Measurements from ENCODE around the gene AGK.
A peak's percentile ranks its signal among the peaks of the same experiment; 100 is the strongest.
"Not testable (repeated sequence)": the region's sequence is repeated elsewhere in the genome, so short reads cannot be mapped to it uniquely, and the experiment has no call there.

Gene AGK

DNA sequence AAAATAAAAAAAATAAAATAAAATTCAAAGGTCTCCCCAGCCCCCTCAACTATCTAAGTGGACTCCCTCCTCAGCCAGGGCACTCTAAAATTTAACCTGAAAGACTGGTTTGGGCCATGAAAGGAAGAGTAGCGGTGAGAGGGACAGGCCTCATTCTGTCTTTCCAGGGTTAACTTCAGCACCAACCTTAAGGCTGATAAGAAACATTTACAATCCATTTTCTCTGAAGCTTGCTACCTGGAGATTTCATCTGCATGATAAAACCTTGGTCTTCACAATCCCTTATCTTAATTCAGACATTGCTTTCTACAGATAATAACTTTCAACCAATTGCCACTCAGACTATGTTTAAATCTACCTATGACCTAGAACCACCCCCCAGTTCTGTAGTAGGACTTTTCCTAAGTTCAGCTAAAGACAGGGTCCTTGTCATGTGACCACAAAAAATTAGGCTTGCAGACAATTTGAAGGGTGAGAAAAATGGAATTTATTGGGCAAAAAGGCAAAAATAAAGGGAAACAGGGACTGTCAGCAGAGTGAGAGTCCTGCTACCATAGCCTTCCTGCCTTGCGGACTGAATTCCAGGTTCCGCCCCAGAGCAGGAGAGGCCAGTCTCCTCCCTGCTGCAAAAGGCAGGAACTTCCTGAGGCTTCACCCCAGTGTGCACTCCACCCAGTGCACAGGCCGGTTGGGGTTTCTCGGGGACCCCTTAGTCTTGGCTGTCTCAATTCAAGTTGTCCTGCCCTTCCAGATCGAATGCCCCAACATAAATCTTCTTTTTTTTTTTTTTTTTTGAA, 26.0 kb downstream of the AGK start:
- DNase-seq (ENCODE audit: low spot score in 2 of 2), result no peak
- ATAC-seq (replicated peaks; ENCODE audit: extremely low read depth, poor library complexity, severe bottlenecking), result no peak
- Mint-ChIP-seq H3K27me3 (no peaks in the 10 kb centered on the region), H3K4me3 (no peak overlapping the region), H3K9me3 (peaks cover 16% of the 10 kb centered on the region), H3K4me1 (peaks cover 12% of the 10 kb centered on the region), H3K36me3 (ENCODE audit: insufficient read depth) (peaks cover 13% of the 10 kb centered on the region), H3K27ac (ENCODE audit: low read depth) (no peak overlapping the region)

DNA sequence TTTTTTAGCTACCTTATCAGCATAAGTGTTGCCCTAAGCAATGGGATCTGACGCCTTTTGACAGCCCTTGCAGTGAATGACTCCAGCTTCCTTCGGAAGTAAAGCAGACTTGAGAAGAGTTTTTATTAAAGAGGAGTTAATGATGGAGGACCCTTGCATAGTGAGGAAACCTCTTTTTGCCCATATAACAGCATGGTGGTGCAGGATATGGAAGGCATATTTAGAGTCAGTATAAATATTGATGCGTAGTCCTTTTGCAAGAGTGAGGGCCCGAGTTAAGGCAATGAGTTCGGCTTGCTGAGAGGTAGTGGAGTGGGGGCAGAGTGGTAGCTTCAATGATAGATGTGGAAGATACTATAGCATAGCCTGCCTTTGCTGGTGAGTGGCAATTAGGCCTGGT, 28.7 kb downstream of the AGK start:
- H3K4me3 Mint-ChIP-seq; ATAC-seq (replicated peaks; ENCODE audit: extremely low read depth, poor library complexity, severe bottlenecking); DNase-seq (ENCODE audit: low spot score in 2 of 2); H3K27me3 Mint-ChIP-seq; H3K27ac Mint-ChIP-seq (ENCODE audit: low read depth): not testable (repeated sequence)
- Mint-ChIP-seq H3K36me3 (ENCODE audit: insufficient read depth) (peaks cover 13% of the 10 kb centered on the region), H3K9me3 (peaks cover 11% of the 10 kb centered on the region), H3K4me1 (peaks cover 27% of the 10 kb centered on the region)

DNA sequence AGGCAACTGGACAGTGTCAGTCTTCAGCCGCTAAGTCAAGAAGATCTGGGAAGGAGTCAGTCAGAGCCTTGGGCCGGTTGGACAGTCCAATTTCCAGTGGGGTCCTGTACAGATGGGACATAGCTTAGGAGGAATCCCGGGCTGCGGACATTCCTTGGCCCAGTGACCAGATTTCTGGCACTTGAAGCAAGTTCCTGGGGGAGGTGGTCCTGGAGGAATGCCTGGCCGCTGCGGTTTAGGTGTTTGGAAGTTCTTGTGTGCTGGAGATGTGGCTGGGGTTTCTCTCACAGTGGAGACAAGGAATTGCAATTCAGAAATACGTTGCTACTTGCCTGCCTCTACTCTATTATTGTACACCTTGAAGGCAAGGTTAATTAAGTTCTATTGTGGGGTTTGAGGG, 30.9 kb downstream of the AGK start:
- not testable (repeated sequence) for DNase-seq (ENCODE audit: low spot score in 2 of 2); H3K36me3 Mint-ChIP-seq (ENCODE audit: insufficient read depth); H3K4me3 Mint-ChIP-seq; ATAC-seq (replicated peaks; ENCODE audit: extremely low read depth, poor library complexity, severe bottlenecking); H3K27ac Mint-ChIP-seq (ENCODE audit: low read depth); H3K27me3 Mint-ChIP-seq; H3K9me3 Mint-ChIP-seq
- peaks cover 40% of the 10 kb centered on the region for H3K4me1 Mint-ChIP-seq

DNA sequence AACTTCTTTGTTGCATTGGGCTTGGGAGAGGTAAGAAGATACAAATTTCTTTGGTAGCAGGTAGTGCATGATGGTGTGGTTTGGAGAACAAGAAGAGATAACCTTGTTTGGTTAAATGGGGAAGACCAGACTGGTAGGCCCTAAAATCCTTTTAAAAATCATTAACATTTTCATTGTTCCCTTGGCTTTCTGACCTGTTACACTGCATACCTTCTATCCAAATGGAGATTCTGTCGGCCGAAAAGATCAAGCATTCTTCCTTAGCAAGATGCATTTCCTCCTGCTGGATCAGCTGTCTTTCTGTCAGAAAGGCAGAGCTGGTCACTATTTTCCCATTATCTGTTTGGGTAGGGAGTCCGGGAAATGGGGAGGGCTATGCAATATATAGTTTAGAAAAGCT, 33.7 kb downstream of the AGK start:
- H3K27me3 Mint-ChIP-seq, result no peaks in the 10 kb centered on the region
- no peak overlapping the region for H3K27ac Mint-ChIP-seq (ENCODE audit: low read depth)
- H3K4me1 Mint-ChIP-seq, result peaks cover 48% of the 10 kb centered on the region
- ATAC-seq (replicated peaks; ENCODE audit: extremely low read depth, poor library complexity, severe bottlenecking) (no peak), DNase-seq (ENCODE audit: low spot score in 2 of 2) (no peak)
- peaks cover 13% of the 10 kb centered on the region for H3K36me3 Mint-ChIP-seq (ENCODE audit: insufficient read depth)
- H3K4me3 Mint-ChIP-seq, result no peak overlapping the region
- H3K9me3 Mint-ChIP-seq, result no peaks in the 10 kb centered on the region

DNA sequence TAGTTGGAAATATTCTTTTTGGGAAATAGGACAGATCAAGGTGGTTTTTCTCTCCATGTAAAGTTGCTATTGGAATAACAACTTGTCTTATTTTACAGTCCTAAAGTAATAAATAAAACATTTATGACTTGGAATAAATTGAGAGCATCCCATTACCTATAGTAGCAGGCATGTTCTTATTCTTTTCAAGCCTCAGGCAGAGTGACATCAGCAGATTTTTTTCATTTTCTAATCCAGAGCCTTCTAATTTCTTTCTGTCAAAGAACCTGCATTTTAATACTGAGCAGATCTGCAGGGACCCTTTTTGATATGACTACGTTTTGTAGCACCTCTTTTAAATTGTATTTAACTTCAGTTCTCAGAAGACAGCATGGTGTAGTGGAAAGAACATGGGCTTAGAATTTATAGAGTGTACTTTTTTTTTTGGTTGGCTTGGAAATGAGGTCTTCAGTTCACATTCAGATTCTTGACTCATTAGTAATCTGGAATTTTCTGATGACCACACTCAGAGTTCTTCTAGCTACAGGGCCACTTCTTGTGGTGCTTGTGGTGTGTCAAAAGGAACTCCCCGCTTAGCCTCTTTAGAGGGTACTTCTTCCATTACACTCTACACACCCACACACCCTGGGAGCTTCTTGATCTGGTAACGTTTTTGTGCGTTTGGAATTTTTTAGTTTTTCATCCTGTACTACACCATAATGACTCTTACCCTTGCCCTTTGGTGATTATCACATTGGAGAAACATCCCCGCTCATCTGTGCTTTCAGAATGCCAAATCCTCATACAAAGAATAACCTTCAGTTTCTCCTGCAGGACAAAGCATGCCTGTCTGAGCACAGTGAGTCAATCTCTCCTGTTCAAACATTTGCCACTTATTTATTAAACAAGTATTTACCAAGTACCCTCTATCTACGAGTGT, 34.6 kb downstream of the AGK start:
- ATAC-seq (replicated peaks; ENCODE audit: extremely low read depth, poor library complexity, severe bottlenecking), result no peak
- Mint-ChIP-seq H3K4me1 (peaks cover 57% of the 10 kb centered on the region), H3K9me3 (no peaks in the 10 kb centered on the region), H3K27ac (ENCODE audit: low read depth) (peak overlapping the region; percentile 42), H3K27me3 (no peaks in the 10 kb centered on the region), H3K4me3 (no peak overlapping the region), H3K36me3 (ENCODE audit: insufficient read depth) (peaks cover 13% of the 10 kb centered on the region)
- DNase-seq (ENCODE audit: low spot score in 2 of 2), result no peak

DNA sequence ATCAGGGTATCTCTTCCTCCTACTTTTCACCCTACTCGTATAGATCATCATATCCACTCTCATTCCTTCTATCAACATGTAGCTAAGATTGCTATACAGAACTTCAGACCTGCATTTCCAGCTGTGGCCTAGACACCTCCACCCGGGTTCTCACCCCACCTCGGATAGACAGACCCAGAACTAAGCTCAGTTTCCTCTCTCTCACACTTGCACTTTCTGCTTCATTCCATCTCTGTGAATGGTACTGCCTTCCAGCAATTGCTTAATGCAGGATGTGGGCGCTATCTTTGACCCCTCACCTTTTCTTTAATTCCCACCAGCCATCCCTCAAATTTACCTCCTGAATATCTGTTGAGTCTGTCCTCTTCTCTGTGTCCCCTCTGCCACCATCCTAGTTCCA, 35.7 kb downstream of the AGK start:
- Mint-ChIP-seq H3K4me3 (peak overlapping the region; percentile 31), H3K27me3 (no peaks in the 10 kb centered on the region), H3K36me3 (ENCODE audit: insufficient read depth) (peaks cover 15% of the 10 kb centered on the region), H3K9me3 (no peaks in the 10 kb centered on the region), H3K27ac (ENCODE audit: low read depth) (peak overlapping the region; percentile 59), H3K4me1 (peaks cover 58% of the 10 kb centered on the region)
- ATAC-seq (replicated peaks; ENCODE audit: extremely low read depth, poor library complexity, severe bottlenecking) (peak; percentile 54), DNase-seq (ENCODE audit: low spot score in 2 of 2) (no peak)

DNA sequence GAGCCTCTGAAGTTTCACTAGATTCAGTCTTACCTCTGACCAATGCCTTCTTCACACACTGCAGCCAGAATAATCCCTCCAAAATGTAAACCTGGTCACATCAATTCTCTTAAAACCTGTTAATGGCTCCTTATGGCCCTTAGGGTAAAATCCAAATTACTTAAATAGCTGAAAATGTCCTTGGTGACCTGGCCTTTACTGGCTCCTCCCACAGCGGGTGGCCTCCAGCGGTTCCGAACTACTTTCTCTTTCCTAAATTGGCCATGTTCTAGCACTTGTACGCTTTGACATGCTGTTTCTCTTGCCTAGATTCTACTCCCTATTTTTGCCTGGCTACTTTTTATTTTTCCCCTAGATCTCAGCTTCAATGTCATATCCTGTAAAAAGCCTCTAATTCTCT, 36.1 kb downstream of the AGK start:
- Mint-ChIP-seq H3K27me3 (no peaks in the 10 kb centered on the region), H3K36me3 (ENCODE audit: insufficient read depth) (peaks cover 15% of the 10 kb centered on the region), H3K27ac (ENCODE audit: low read depth) (peak overlapping the region; percentile 59), H3K4me1 (peaks cover 61% of the 10 kb centered on the region), H3K9me3 (no peaks in the 10 kb centered on the region), H3K4me3 (peak overlapping the region; percentile 31)
- no peak for DNase-seq (ENCODE audit: low spot score in 2 of 2)
- no peak for ATAC-seq (replicated peaks; ENCODE audit: extremely low read depth, poor library complexity, severe bottlenecking)

DNA sequence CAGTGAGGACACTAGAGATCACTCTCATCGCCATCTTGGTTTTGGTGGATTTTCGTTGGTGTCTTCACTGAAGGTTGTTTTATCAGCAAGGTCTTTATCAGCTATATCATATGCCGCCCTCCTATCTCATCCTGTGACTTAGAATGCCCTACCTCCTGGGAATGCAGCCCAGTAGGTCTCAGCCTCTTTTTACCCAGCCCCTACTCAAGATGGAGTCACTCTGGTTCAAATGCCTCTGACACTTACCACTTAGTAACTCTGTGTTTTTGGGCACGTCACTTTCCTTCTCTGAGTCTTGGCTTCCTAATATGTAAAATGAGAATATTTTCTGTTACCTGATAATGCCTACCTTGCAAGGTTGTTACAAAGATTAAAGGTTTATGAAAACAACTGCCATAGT, 37.7 kb downstream of the AGK start:
- ATAC-seq (replicated peaks; ENCODE audit: extremely low read depth, poor library complexity, severe bottlenecking), result no peak
- H3K4me1 Mint-ChIP-seq, result peaks cover 47% of the 10 kb centered on the region
- no peaks in the 10 kb centered on the region for H3K9me3 Mint-ChIP-seq
- no peak overlapping the region for H3K4me3 Mint-ChIP-seq
- no peak overlapping the region for H3K27ac Mint-ChIP-seq (ENCODE audit: low read depth)
- H3K27me3 Mint-ChIP-seq, result no peaks in the 10 kb centered on the region
- DNase-seq (ENCODE audit: low spot score in 2 of 2), result no peak
- peaks cover 13% of the 10 kb centered on the region for H3K36me3 Mint-ChIP-seq (ENCODE audit: insufficient read depth)

DNA sequence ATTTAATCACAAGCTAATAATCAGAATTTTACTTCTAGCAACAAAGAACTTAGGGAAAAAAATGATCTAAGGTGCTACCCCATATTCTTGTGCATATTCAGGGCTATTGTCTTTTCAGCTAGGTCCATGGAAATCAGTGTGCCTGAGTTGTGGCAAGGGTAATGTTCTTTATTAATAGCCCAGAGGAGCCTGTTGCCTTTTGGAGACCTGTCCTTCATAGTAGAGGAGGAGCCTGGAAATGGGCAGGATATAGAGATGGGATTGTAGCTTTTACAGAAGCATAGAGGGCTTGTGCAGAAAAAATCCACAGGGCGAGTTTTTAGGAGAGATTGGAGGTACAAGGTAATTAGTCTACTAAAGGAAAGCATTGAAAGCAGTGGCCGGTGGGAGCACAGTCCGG, 38.9 kb downstream of the AGK start:
- H3K27me3 Mint-ChIP-seq, result no peaks in the 10 kb centered on the region
- peaks cover 16% of the 10 kb centered on the region for H3K36me3 Mint-ChIP-seq (ENCODE audit: insufficient read depth)
- ATAC-seq (replicated peaks; ENCODE audit: extremely low read depth, poor library complexity, severe bottlenecking), result no peak
- H3K4me1 Mint-ChIP-seq, result peaks cover 46% of the 10 kb centered on the region
- no peak for DNase-seq (ENCODE audit: low spot score in 2 of 2)
- no peak overlapping the region for H3K4me3 Mint-ChIP-seq
- H3K27ac Mint-ChIP-seq (ENCODE audit: low read depth), result peak overlapping the region; percentile 85
- H3K9me3 Mint-ChIP-seq, result no peaks in the 10 kb centered on the region

DNA sequence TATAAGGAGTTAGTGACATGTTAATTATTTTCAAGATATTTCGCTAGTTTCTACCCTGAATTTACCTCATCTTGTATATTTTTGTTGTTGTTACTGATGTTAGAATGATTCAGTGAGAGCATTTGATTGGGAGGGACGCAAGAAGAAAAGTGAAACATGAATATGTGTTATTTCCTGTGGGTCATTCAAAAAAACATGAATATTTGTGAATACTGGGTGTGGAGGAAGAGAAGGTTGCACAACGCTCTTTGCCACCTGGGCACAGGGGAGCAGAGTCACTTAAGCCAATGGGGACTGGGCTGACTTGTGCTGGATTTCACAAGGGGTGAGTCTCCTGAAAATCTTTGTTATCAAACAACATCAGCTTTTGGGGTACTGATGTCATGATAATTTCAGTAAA, 39.5 kb downstream of the AGK start:
- Mint-ChIP-seq H3K9me3 (no peaks in the 10 kb centered on the region), H3K4me3 (no peak overlapping the region), H3K36me3 (ENCODE audit: insufficient read depth) (peaks cover 16% of the 10 kb centered on the region), H3K27ac (ENCODE audit: low read depth) (peak overlapping the region; percentile 85), H3K27me3 (no peaks in the 10 kb centered on the region), H3K4me1 (peaks cover 46% of the 10 kb centered on the region)
- DNase-seq (ENCODE audit: low spot score in 2 of 2), result no peak
- peak; percentile 70 for ATAC-seq (replicated peaks; ENCODE audit: extremely low read depth, poor library complexity, severe bottlenecking)

DNA sequence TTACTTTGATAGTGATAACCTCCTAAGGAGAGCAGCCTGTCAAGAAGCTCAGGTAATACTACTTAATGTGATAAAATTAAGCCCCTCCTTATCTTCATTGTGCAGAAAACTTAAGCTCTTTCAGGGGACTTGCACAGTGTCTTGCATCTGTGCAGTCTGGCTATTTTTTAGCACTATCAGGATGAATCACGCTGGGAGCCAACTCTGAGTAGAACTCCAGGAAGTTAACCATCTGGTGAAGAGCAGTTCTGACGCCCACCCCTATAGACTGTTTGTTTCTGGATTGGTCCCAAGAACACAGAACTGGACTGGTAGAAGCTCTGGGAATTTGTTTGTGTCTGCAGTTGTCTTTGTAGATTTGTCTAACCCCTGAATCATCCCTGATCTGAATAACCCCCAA, 41.9 kb downstream of the AGK start:
- H3K9me3 Mint-ChIP-seq, result no peaks in the 10 kb centered on the region
- H3K36me3 Mint-ChIP-seq (ENCODE audit: insufficient read depth), result peaks cover 23% of the 10 kb centered on the region
- no peak overlapping the region for H3K4me3 Mint-ChIP-seq
- DNase-seq (ENCODE audit: low spot score in 2 of 2), result no peak
- no peak overlapping the region for H3K27ac Mint-ChIP-seq (ENCODE audit: low read depth)
- H3K27me3 Mint-ChIP-seq, result no peaks in the 10 kb centered on the region
- ATAC-seq (replicated peaks; ENCODE audit: extremely low read depth, poor library complexity, severe bottlenecking), result no peak
- H3K4me1 Mint-ChIP-seq, result peaks cover 26% of the 10 kb centered on the region

DNA sequence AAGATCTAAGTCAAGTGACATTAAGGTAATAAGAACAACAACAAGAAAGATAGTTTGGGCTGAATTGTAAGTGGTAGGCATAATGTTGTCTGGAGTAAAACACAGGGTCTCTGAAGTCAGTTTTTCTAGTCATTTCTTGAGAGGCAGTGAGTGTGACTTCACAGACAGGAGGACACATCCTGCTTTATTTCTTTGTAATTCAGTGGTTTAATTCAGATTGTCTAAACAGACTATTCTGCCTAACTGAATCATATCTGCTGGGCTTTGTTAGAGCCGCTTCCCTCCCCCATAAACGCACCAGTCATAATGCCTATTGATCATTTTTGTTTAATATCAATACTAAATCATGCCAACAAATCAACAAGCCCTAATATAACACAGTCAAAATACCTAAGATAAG, 46.8 kb downstream of the AGK start:
- ATAC-seq (replicated peaks; ENCODE audit: extremely low read depth, poor library complexity, severe bottlenecking) (no peak), DNase-seq (ENCODE audit: low spot score in 2 of 2) (no peak)
- Mint-ChIP-seq H3K4me3 (no peak overlapping the region), H3K9me3 (no peaks in the 10 kb centered on the region), H3K4me1 (peaks cover 8% of the 10 kb centered on the region), H3K27ac (ENCODE audit: low read depth) (no peak overlapping the region), H3K27me3 (no peaks in the 10 kb centered on the region), H3K36me3 (ENCODE audit: insufficient read depth) (peaks cover 31% of the 10 kb centered on the region)

DNA sequence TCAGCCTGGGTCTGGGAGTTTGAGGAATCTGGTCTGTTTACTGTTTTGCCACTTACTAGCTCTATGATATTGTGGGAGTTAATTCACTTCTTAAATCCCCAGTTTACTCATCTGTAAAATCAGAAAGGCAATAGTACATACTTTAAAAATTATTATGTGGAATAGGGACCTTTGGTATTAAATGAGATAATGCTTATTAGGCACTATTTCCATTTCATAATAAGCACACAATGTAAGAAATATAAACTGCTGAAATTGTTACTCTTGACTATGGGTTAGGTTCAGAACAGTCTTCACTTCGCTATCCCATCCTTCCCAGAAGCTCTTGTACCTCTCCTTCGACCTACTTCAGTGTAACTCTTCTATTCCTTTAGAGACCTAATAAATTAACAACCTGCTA, 47.2 kb downstream of the AGK start:
- Mint-ChIP-seq H3K27ac (ENCODE audit: low read depth) (no peak overlapping the region), H3K9me3 (no peaks in the 10 kb centered on the region), H3K36me3 (ENCODE audit: insufficient read depth) (peaks cover 34% of the 10 kb centered on the region)

More for the DNA sequence above, 47.2 kb downstream of the AGK start:
- Mint-ChIP-seq H3K27me3 (no peaks in the 10 kb centered on the region), H3K4me1 (peaks cover 8% of the 10 kb centered on the region), H3K4me3 (no peak overlapping the region)
- DNase-seq (ENCODE audit: low spot score in 2 of 2) (no peak), ATAC-seq (replicated peaks; ENCODE audit: extremely low read depth, poor library complexity, severe bottlenecking) (no peak)
